WTC11 (cell line): ENCODE results near the gene ZNF688. TPM values are rescaled to one million over a fixed set of nuclear protein-coding genes. Genes with fewer than 3 reads are reported as not detected.

Experiments used
- ATAC-seq: fragments of 200-7000 bp; cut with Tn5 transposase; 2 replicates; pipeline ENCODE4 v1.10.0; 2021; ENCODE audit warnings: mild to moderate bottlenecking, moderate library complexity
- CTCF ChIA-PET: fragments of 300-600 bp; sonication (Branson Sonifier 250); formaldehyde crosslinking; loops from one replicate; lab custom pipeline; 2021; ENCODE audit warnings: antibody characterized with exemption; lab: Charles Lee
- POLR2A ChIA-PET: fragments of 350-600 bp; sonication (Branson Sonifier 250); formaldehyde crosslinking; loops from one replicate; lab custom pipeline; 2021; ENCODE audit warnings: antibody characterized with exemption; lab: Charles Lee
- DNase-seq: peaks from one replicate; pipeline ENCODE4 v3.0.0; 2021; ENCODE audit warnings: low spot score
- H3K27ac Mint-ChIP-seq: 2 replicates; pipeline ENCODE4 v1.8.0; 2021; ENCODE audit warnings: mixed read lengths
- H3K27me3 Mint-ChIP-seq: 2 replicates; pipeline ENCODE4 v1.8.0; 2021; ENCODE audit warnings: low read depth, mild to moderate bottlenecking, moderate library complexity, mixed read lengths
- H3K36me3 Mint-ChIP-seq: 2 replicates; pipeline ENCODE4 v1.8.0; 2021; ENCODE audit warnings: mixed read lengths
- H3K4me1 Mint-ChIP-seq: 2 replicates; pipeline ENCODE4 v1.8.0; 2022; ENCODE audit warnings: mixed read lengths
- H3K4me3 Mint-ChIP-seq: 2 replicates; pipeline ENCODE4 v1.8.0; 2021; ENCODE audit warnings: mild to moderate bottlenecking, moderate library complexity, mixed read lengths
- H3K9me3 Mint-ChIP-seq: 2 replicates; pipeline ENCODE4 v1.8.0; 2021; ENCODE audit warnings: mixed read lengths
- CBFB ChIP-seq: sonication (generic); formaldehyde crosslinking; IDR thresholded peaks from 2 replicates; pipeline ENCODE4 v1.8.1; 2022; ENCODE audit warnings: mild to moderate bottlenecking, low read depth, missing genetic modification reagents
- ELF4 ChIP-seq: sonication (generic); formaldehyde crosslinking; IDR thresholded peaks from 2 replicates; pipeline ENCODE4 v1.8.1; 2022; ENCODE audit warnings: low read depth, mild to moderate bottlenecking, moderate library complexity, missing genetic modification reagents
- EMX1 ChIP-seq: fragments of 250-450 bp; sonication (Bioruptor Pico); IDR thresholded peaks from 2 replicates; pipeline ENCODE4 v1.8.0; 2021; ENCODE audit warnings: mild to moderate bottlenecking
- FOXK1 ChIP-seq: sonication (generic); formaldehyde crosslinking; IDR thresholded peaks from 2 replicates; pipeline ENCODE4 v1.8.0; 2022; ENCODE audit warnings: mild to moderate bottlenecking, moderate library complexity, missing genetic modification reagents
- GRHL2 ChIP-seq: fragments of 250-450 bp; sonication (Bioruptor Pico); IDR thresholded peaks from 2 replicates; pipeline ENCODE4 v1.8.0; 2022; ENCODE audit warnings: mild to moderate bottlenecking, moderate library complexity; ENCODE audit not compliant: insufficient replicate concordance, severe bottlenecking
- GTF2I ChIP-seq: fragments of 250-450 bp; sonication (Bioruptor Pico); conservative IDR thresholded peaks from 2 replicates; pipeline ENCODE4 v1.4.0; 2021; ENCODE audit warnings: mild to moderate bottlenecking
- HMGA2 ChIP-seq: fragments of 250-450 bp; sonication (Bioruptor Pico); IDR thresholded peaks from 2 replicates; pipeline ENCODE4 v1.4.0; 2021; ENCODE audit warnings: mild to moderate bottlenecking, moderate library complexity
- JUN ChIP-seq: sonication (generic); formaldehyde crosslinking; IDR thresholded peaks from 2 replicates; pipeline ENCODE4 v1.8.0; 2023; ENCODE audit warnings: mild to moderate bottlenecking, missing genetic modification reagents
- KAT7 ChIP-seq: sonication (generic); formaldehyde crosslinking; IDR thresholded peaks from 2 replicates; pipeline ENCODE4 v1.8.1; 2023; ENCODE audit warnings: missing genetic modification reagents, mild to moderate bottlenecking, borderline replicate concordance
- MXD4 ChIP-seq: fragments of 250-450 bp; sonication (Bioruptor Pico); IDR thresholded peaks from 2 replicates; pipeline ENCODE4 v1.8.0; 2021; ENCODE audit warnings: mild to moderate bottlenecking, moderate library complexity, borderline replicate concordance
- NFATC4 ChIP-seq: fragments of 250-450 bp; sonication (Bioruptor Pico); IDR thresholded peaks from 2 replicates; pipeline ENCODE4 v1.9.0; 2021; ENCODE audit warnings: mild to moderate bottlenecking
- NR2C2 ChIP-seq: sonication (generic); formaldehyde crosslinking; IDR thresholded peaks from 2 replicates; pipeline ENCODE4 v1.8.0; 2022; ENCODE audit warnings: mild to moderate bottlenecking, missing genetic modification reagents
- OVOL2 ChIP-seq: fragments of 250-450 bp; sonication (Bioruptor Pico); IDR thresholded peaks from 2 replicates; pipeline ENCODE4 v1.9.0; 2021; ENCODE audit warnings: mild to moderate bottlenecking, borderline replicate concordance
- RELA ChIP-seq: sonication (generic); formaldehyde crosslinking; IDR thresholded peaks from 2 replicates; pipeline ENCODE4 v1.8.1; 2022; ENCODE audit warnings: missing genetic modification reagents, mild to moderate bottlenecking, borderline replicate concordance
- TP53 ChIP-seq: sonication (generic); formaldehyde crosslinking; IDR thresholded peaks from 2 replicates; pipeline ENCODE4 v1.8.1; 2023; ENCODE audit warnings: mild to moderate bottlenecking, missing genetic modification reagents
- total RNA-seq: library from RNA; stranded (reverse); gene quantifications from 3 replicates; pipeline ENCODE4 v1.2.3, GENCODE V29; 2021
- TF ChIP-seq, protein P1 (sequence below): sonication (generic); formaldehyde crosslinking; IDR thresholded peaks from 2 replicates; pipeline ENCODE4 v1.8.1; 2022; ENCODE audit warnings: low read depth, mild to moderate bottlenecking, moderate library complexity, missing genetic modification reagents, borderline replicate concordance
- TF ChIP-seq, protein P2 (sequence below): sonication (generic); formaldehyde crosslinking; IDR thresholded peaks from 2 replicates; pipeline ENCODE4 v1.8.0; 2022; ENCODE audit warnings: missing genetic modification reagents
- TF ChIP-seq, protein P3 (sequence below): fragments of 250-450 bp; sonication (Bioruptor Pico); IDR thresholded peaks from 2 replicates; pipeline ENCODE4 v1.9.0; 2021; ENCODE audit warnings: moderate library complexity, mild to moderate bottlenecking, inconsistent platforms, borderline replicate concordance
- TF ChIP-seq, protein P4 (sequence below): sonication (generic); formaldehyde crosslinking; IDR thresholded peaks from 2 replicates; pipeline ENCODE4 v1.8.1; 2022; ENCODE audit warnings: missing genetic modification reagents, borderline replicate concordance

ZNF688 gene
- total RNA-seq, 1 experiment from 2014 or later = 4.2 TPM

DNA sequence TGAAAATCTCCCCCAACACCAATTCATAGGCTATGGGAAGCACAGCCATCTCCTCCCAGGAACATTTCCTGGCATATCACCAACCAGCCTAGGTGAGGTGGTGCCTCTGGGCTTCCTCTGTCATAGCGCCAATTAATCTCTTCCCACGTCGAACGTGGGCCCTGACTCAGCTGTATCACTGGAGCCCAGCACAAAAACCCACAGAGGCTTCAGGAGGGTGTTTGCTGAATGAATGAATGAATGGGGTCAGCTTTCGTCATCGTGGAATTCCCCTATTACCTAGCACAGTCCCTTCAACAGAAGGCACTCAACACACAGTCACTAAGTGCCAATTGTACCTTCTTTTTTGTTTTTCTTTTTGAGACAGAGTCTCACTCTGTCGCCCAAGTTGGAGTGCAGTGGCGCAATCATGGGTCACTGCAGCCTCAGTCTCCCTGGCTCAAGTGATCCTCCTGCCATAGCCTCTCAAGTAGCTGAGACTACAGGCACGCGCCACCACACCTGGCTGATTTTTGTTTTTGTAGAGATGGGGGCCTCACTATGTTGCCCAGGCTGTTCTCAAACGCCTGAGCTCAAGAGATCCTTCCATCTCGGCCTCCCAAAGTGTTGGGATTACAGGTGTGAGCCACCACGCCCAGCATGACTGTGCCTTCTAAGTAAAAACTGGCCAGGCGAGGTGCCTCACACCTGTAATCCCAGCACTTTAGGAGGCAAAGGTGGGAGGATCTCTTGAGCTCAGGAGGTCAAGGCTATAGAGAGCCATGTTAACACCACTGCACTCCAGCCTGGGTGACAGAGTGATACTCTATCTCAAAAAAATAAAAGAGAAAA is 4.1 kb downstream of the ZNF688 start:
- Mint-ChIP-seq H3K27ac (no peak overlapping the region), H3K27me3 (peaks cover 7% of the 10 kb centered on the region; the same call in 1 of the 2 replicates), H3K4me1 (peaks cover 15% of the 10 kb centered on the region), H3K4me3 (no peak overlapping the region), H3K9me3 (no peaks in the 10 kb centered on the region), H3K36me3 (no peaks in the 10 kb centered on the region)
- CTCF ChIA-PET = interaction anchor here (1.1 kb wide), 1 partner anchor 32 kb away, joined by 3 read pairs; no protein-coding TSS in a partner anchor
- ATAC-seq = no peak
- no peak for DNase-seq
- TF ChIP-seq GTF2I (CRISPR knock-in tag) (no peak), MXD4 (no peak), CBFB (CRISPR knock-in tag) (no peak), EMX1 (CRISPR knock-in tag) (no peak), NR2C2 (CRISPR knock-in tag) (no peak), RELA (CRISPR knock-in tag) (no peak), ELF4 (CRISPR knock-in tag) (no peak), GRHL2 (CRISPR knock-in tag) (no peak)
- TF ChIP-seq, protein P1, sequence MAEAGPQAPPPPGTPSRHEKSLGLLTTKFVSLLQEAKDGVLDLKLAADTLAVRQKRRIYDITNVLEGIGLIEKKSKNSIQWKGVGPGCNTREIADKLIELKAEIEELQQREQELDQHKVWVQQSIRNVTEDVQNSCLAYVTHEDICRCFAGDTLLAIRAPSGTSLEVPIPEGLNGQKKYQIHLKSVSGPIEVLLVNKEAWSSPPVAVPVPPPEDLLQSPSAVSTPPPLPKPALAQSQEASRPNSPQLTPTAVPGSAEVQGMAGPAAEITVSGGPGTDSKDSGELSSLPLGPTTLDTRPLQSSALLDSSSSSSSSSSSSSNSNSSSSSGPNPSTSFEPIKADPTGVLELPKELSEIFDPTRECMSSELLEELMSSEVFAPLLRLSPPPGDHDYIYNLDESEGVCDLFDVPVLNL (CRISPR knock-in tag) = no peak
- POLR2A ChIA-PET = interaction anchor here (0.7 kb wide), 1 partner anchor 70 kb away, joined by 4 read pairs; no protein-coding TSS in a partner anchor

DNA sequence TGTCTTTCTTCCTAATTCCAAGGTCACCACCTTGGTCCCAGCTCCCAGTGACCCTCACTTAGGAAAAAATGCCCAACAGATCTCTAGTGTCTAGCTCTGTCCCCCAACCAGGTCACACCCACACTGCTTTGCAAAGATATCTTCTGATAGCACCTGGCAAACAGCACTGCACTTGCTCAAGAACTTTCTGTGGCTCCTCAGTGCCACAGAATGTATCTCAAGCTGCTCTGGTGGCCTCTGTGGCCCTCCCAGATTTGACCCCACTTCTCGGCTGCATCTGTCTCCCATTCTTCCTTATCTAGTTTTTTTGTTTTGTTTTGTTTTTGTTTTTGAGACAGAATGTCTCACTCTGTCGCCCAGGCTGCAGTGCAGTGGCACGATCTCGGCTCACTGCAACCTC is 5.0 kb downstream of the ZNF688 start:
- TF ChIP-seq OVOL2 (CRISPR knock-in tag) (no peak), FOXK1 (CRISPR knock-in tag) (no peak), KAT7 (CRISPR knock-in tag) (no peak), JUN (no peak), NFATC4 (no peak), TP53 (CRISPR knock-in tag) (no peak), HMGA2 (CRISPR knock-in tag) (no peak)
- TF ChIP-seq, protein P2, sequence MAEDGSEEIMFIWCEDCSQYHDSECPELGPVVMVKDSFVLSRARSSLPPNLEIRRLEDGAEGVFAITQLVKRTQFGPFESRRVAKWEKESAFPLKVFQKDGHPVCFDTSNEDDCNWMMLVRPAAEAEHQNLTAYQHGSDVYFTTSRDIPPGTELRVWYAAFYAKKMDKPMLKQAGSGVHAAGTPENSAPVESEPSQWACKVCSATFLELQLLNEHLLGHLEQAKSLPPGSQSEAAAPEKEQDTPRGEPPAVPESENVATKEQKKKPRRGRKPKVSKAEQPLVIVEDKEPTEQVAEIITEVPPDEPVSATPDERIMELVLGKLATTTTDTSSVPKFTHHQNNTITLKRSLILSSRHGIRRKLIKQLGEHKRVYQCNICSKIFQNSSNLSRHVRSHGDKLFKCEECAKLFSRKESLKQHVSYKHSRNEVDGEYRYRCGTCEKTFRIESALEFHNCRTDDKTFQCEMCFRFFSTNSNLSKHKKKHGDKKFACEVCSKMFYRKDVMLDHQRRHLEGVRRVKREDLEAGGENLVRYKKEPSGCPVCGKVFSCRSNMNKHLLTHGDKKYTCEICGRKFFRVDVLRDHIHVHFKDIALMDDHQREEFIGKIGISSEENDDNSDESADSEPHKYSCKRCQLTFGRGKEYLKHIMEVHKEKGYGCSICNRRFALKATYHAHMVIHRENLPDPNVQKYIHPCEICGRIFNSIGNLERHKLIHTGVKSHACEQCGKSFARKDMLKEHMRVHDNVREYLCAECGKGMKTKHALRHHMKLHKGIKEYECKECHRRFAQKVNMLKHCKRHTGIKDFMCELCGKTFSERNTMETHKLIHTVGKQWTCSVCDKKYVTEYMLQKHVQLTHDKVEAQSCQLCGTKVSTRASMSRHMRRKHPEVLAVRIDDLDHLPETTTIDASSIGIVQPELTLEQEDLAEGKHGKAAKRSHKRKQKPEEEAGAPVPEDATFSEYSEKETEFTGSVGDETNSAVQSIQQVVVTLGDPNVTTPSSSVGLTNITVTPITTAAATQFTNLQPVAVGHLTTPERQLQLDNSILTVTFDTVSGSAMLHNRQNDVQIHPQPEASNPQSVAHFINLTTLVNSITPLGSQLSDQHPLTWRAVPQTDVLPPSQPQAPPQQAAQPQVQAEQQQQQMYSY (CRISPR knock-in tag) = no peak
- TF ChIP-seq, protein P3, sequence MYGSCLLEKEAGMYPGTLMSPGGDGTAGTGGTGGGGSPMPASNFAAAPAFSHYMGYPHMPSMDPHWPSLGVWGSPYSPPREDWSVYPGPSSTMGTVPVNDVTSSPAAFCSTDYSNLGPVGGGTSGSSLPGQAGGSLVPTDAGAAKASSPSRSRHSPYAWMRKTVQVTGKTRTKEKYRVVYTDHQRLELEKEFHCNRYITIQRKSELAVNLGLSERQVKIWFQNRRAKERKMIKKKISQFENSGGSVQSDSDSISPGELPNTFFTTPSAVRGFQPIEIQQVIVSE (CRISPR knock-in tag) = no peak
- TF ChIP-seq, protein P4, sequence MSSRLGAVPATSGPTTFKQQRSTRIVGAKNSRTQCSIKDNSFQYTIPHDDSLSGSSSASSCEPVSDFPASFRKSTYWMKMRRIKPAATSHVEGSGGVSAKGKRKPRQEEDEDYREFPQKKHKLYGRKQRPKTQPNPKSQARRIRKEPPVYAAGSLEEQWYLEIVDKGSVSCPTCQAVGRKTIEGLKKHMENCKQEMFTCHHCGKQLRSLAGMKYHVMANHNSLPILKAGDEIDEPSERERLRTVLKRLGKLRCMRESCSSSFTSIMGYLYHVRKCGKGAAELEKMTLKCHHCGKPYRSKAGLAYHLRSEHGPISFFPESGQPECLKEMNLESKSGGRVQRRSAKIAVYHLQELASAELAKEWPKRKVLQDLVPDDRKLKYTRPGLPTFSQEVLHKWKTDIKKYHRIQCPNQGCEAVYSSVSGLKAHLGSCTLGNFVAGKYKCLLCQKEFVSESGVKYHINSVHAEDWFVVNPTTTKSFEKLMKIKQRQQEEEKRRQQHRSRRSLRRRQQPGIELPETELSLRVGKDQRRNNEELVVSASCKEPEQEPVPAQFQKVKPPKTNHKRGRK (CRISPR knock-in tag) = no peak
- Mint-ChIP-seq H3K27ac (no peak overlapping the region), H3K4me1 (peaks cover 13% of the 10 kb centered on the region), H3K4me3 (no peak overlapping the region), H3K27me3 (peaks cover 14% of the 10 kb centered on the region), H3K36me3 (no peaks in the 10 kb centered on the region), H3K9me3 (no peaks in the 10 kb centered on the region)
- CTCF ChIA-PET = interaction anchor here (1.3 to 1.4 kb wide), 2 partner anchors 49 to 137 kb away, joined by 4 to 7 read pairs; partner anchors contain the start of gene DCTPP1
- ATAC-seq (no peak), DNase-seq (no peak)
- POLR2A ChIA-PET = interaction anchor here (0.9 kb wide), 1 partner anchor 39 kb away, joined by 3 read pairs; no protein-coding TSS in a partner anchor
